NB4 (cell line): Measurements from ENCODE around the gene IFT122.

Experiments used
- POLR2A ChIP-seq: IDR thresholded peaks from 2 replicates; pipeline ENCODE4 v1.6.1; 2011; ENCODE audit warnings: mild to moderate bottlenecking; ENCODE audit not compliant: insufficient read length; ENCODE audit errors: extremely low read depth
- TF ChIP-seq, protein P1 (sequence below): IDR thresholded peaks from 2 replicates; pipeline ENCODE4 v1.6.1; 2011; ENCODE audit warnings: low read depth, low read length

- no peak for TF ChIP-seq POLR2A
- TF ChIP-seq, protein P1, sequence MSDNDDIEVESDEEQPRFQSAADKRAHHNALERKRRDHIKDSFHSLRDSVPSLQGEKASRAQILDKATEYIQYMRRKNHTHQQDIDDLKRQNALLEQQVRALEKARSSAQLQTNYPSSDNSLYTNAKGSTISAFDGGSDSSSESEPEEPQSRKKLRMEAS: no peak
These were observed 80.1 kb downstream of the IFT122 start for GRCh38 chr3:129519896-129520715.
